A172 (cell line): ENCODE measurements around the gene PRKAG3. TPM values are rescaled to one million over a fixed set of nuclear protein-coding genes. Genes with fewer than 3 reads are reported as not detected.

Source experiments
- DNase-seq: peaks from one replicate; pipeline ENCODE4 v3.0.0-alpha.2; 2015; ENCODE audit warnings: low spot score
- total RNA-seq: library from RNA; depleted of rRNA; stranded (reverse); fragments of >200 nt; shearing (Covaris generic); gene quantifications from 2 replicates; pipeline ENCODE4 v1.2.3, GENCODE V29; 2014

PRKAG3 gene
- total RNA-seq, 1 experiment from 2014 or later, result not detected

DNA sequence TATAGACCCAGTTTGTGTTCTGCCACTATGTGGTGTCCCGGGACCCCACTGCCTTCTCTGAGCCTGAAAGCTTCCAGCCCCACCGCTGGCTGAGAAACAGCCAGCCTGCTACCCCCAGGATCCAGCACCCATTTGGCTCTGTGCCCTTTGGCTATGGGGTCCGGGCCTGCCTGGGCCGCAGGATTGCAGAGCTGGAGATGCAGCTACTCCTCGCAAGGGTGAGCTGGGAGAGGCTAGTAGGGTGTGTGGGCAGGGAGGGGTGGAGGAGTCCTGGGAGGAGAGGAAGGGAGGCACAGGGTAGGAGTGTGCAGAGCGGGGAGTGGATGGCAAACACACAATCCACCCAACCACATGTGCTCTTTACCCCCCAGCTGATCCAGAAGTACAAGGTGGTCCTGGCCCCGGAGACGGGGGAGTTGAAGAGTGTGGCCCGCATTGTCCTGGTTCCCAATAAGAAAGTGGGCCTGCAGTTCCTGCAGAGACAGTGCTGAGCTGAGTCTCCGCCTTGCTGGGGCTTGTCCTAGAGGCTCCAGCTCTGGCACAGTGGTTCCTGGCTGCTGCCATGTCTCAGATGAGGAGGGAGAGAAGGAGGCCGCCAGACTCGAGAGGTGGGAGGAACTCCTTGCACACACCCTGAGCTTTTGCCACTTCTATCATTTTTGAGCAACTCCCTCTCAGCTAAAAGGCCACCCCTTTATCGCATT, 16.9 kb downstream of the PRKAG3 start:
- no peak for DNase-seq

DNA sequence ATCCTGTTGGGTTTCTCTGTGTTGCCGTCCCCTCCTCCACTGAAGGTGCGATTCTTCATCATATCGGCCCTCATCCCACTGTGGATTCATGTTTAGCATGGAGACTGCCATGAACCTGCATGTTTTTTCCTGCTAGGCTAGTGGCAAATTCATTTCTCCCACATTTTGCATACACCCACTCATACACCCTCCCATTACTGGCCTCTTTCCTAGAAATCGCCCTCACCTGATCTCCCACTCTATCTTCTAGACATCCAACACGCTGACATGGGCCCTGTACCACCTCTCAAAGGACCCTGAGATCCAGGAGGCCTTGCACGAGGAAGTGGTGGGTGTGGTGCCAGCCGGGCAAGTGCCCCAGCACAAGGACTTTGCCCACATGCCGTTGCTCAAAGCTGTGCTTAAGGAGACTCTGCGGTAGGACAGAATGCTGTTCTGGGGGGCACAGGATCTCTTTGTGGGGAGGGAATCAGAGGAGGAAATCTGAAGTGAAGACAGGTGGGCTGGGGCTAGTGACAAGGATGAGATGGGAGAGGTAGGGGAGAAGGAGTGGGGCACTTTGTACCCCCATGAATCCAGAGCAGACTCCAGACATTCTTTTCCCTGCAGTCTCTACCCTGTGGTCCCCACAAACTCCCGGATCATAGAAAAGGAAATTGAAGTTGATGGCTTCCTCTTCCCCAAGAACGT, 17.7 kb downstream of the PRKAG3 start:
- DNase-seq, result no peak

DNA sequence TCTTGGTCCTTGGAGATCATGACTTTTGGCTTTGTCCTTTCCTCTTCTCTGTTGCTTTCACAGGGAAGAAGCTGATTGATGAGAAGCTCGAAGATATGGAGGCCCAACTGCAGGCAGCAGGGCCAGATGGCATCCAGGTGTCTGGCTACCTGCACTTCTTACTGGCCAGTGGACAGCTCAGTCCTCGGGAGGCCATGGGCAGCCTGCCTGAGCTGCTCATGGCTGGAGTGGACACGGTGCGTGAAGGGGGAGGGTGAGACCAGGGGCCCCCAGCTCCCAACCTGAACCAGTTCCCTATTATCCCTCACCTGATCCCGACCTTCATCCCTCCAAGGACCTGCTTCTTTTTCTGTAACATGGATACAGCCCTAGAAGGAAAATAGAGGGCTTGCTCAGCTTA, 18.7 kb downstream of the PRKAG3 start:
- no peak for DNase-seq

DNA sequence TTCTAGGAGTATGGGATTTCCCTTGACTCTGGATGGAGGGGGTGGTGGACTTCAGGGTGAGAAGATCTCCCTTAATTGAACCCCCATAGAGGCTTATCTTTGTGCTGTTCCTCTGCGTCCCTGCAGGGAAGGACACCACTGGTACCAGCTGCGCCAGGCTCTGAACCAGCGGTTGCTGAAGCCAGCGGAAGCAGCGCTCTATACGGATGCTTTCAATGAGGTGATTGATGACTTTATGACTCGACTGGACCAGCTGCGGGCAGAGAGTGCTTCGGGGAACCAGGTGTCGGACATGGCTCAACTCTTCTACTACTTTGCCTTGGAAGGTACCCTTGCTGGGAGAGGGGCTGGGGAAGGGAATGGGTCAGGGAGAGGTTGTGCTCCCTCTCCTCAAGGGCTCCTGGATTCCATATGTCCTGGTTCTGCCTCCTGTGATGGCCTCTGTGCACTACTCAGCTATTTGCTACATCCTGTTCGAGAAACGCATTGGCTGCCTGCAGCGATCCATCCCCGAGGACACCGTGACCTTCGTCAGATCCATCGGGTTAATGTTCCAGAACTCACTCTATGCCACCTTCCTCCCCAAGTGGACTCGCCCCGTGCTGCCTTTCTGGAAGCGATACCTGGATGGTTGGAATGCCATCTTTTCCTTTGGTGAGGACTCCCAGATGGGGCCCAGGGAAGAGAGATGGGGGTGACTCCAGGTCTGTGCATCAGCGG, 19.3 kb downstream of the PRKAG3 start:
- no peak for DNase-seq

DNA sequence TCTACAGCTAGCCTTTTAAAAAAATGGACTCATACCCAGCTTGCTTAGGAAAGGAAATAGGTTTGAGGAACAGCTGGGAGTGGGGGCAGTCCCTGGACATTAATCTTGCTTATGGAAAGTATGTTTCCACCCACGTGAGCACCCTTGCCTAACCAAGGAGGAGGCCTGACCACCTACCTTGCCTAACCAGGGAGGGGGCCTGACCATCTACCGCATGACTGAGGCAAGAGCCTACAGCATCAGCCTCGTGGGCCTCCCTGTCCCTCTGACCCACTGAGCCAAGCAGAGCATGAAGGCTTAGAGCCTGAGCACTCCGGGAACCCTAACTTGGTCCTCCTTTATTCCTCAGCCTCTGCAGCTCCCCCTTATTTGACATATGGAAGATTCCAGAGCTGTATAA, 20.2 kb downstream of the PRKAG3 start:
- no peak for DNase-seq

DNA sequence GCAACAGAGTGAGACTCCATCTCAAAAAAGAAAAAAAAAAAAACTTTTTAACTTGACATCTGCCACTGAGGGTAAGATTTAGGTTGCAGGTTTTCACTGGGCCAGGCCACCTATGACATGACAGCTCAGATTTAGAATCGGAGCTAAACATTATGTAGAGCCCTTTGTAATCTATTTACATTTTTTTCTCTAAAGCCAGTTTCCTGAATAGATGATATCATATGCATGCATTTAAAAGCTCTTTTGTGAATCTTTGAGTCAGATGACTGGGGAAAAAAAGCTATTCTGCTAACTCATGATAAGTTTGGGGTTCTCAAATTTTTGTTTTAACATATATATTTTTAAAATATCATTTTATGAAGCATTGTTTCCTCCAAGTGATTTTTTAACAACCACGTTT, 21.3 kb downstream of the PRKAG3 start:
- DNase-seq, result no peak

DNA sequence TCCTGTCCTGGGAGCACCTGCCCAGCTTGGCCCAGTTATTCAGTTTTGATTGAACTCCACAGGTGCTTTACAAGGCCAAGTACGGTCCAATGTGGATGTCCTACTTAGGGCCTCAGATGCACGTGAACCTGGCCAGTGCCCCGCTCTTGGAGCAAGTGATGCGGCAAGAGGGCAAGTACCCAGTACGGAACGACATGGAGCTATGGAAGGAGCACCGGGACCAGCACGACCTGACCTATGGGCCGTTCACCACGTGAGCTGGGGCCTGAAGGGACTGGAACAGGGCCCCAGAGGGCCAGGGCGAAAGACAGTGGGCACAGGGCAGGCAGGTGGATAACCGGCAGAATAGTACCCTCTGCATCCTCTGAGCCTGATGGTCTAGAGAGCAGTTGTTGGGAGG, 22.1 kb downstream of the PRKAG3 start:
- DNase-seq, result no peak

DNA sequence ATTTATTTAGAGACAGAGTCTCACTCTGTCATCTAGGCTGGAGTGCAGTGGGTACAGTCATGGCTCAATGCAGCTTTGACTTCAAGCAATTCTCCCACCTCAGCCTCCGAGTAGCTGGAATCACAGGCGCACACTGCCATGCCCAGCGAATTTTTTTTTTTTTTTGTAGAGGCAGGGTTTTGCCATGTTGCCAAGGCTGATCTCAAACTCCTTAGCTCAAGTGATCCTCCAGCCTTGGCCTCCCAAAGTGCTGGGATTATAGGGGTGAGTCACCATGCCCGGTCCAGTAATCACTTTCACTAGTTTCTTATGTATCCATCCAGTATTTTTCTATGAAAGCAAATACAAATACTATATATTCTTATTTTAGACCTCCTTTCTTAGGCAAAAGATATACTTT, 24.0 kb downstream of the PRKAG3 start:
- DNase-seq, result peak; percentile 21

DNA sequence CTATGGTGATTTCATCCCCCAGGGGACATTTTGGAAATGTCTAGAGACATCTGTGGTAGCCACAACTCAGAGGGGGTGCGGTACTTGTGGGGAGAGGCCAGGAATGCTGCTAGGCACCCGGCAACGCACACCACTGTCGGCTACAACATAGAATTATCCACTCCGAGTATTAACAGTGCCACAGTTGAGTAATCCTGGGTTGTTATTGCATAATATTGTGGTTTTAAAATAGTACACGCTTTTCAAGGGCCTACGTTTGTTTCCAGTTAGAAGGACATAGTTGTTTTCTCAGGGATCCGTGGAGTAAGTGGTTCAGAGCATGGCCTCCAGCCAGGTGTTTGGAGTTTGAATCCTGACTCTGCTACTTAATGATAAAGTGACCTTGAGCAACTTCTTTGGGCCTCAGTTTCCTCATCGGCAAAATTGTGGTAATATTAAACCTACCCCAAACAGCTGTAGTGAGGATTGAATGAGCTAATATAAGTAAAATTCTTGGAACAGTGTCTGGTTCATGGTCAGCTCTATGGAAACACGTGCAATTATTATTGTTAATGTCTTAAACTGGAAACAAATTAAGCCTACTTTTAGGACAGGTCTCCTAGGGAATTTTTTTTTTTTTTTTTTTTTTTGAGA, 25.1 kb downstream of the PRKAG3 start:
- DNase-seq, result peak; percentile 95

DNA sequence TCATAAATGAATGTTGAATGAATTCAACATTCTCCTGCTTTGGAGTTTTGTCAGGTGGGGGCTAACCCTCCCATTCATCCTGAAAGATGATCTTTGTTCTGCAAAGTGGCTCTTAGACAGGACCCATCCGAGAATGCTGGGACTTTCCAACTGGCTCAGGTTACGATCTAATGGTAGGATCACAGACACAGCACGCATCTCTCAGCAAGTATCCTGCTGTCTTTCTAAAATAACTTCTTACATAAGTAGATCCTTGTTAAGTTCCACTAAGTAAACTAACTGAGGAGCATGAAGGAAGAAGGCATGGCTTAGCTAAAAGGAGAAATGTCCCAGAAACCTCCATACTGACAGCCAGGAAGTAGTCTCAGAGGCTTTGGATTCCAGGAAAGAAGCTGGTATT, 26.0 kb downstream of the PRKAG3 start:
- peak; percentile 26 for DNase-seq

DNA sequence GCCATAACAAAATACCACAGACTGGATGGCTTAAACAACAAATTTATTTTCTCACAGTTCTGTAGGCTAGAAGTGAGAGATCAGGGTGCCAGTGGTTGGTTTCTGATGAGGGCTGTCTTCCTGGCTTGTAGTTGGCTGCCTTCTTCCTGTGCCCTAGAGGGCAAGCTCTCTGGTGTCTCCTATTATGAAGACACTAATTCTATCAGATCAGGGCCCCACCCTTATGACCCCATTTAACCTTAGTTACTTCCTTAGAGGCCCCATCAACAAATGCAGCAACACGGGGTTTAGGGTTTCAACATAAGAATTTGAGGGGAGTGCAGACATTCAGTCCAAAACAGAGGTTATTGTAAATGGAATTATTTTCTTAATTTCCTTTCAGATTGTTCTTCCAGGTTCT, 26.8 kb downstream of the PRKAG3 start:
- DNase-seq, result no peak

DNA sequence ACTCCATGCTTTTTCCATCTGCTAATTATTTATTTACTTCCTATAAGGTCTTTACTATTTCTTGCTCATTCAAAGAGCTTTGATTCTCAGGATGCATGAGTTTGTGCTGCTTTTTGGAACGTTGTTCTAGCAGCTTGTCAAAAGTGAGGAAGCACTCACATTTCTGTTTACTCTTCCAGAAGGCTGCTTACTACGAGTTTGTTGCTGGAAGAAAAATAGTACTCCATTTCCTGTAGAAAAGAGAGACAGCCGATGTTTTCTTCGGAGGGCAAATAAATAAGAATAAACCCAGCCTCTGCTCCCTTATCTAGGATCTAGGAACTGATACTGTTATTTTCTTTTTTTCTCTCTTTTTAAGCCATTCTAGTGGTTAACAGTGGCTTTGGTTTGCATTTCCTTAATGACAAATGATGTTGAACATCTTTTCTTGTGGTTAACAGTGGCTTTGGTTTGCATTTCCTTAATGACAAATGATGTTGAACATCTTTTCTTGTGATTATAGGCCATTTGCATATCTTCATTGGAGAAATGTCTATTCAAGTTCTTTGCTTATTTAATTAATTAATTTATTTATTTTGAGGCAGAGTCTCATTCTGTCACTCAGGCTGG, 29.1 kb downstream of the PRKAG3 start:
- no peak for DNase-seq

DNA sequence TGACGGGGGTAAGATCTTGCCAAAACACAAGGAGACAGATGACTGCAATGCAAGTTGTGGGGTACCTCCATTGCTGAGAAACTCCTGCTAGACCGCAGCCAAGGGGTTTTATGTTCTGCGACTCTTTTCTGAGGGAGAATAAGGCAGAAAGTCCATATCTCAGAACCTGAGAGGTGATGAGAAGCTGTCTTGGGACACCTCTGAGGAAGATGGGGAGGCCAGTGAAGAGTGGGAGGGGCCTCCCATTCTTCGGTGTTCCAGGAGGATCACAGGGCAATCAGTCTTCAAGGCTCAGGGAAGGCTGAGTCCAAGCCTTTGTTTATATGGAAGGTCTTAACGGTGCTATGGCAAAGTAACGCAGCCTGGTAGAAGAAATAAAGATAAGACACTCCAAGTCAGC, 31.6 kb downstream of the PRKAG3 start:
- DNase-seq, result no peak

DNA sequence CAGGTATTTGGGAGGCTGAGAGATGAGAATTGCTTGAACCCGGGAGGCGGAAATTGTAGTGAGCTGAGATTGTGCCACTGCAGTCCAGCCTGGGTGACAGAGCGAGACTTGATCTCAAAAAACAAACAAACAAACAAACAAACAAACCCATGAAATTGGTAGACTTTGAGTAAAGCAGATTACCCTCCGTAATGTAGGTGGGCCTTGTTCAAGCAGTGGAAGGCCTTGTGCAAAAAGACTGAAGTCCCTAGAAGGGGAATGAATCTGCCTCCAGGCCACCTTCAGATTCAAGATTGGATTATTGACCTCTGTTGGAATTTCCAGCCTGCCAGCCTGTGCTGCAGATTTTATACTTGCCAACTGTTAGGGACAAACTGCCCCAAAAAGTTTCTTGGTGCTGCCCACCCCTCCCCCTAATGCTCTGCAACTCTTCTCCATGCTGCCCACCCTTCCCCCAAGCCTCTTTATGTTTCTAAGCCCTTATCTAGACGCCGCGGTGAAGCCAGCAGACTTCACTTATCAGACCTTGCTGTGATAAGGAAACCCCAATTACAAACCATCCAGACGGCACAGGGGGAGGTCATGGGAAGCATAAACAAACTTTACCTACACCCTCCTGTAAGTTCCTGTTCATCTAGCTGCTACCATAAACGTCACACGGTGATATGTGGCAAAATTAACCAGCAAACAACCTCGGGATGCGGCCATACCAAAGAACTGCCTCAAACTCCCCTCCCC, 32.7 kb downstream of the PRKAG3 start:
- peak; percentile 21 for DNase-seq

DNA sequence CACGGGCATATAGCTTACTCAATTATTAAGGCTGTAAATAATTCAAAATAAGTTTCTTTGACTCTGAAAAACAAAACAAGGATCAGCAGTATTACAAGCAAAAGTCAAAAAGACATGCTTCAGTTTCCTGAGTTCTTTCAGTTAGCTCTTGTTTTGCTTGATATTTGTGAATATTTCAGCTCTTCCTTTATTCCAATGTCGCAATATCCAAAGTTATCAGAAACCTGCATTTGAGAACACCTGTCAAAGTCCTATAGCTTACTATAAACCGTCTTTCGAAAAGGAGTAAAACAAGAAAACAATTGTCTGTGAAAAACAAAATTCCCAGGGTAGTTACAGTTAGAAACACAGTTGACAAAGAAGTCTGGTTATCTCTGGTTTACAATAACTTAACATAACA, 34.9 kb downstream of the PRKAG3 start:
- DNase-seq, result no peak

DNA sequence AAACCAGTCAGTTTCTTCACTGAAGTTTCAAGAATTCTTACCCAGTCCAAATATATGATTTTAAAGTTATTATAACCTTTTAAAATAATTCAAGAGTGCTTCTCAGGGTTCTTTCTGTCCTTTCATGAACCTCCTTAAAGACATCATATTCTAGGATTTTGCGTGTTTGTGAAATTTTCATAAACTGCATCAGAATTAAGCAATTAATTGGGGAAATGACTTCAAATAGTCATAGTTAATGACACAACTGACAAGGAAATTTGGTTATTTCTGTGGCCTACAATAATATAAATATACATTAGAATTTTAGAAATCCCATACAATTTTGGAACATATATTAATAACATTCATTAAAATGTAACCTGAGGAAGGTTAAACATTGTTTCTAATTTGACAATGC, 39.2 kb downstream of the PRKAG3 start:
- no peak for DNase-seq

DNA sequence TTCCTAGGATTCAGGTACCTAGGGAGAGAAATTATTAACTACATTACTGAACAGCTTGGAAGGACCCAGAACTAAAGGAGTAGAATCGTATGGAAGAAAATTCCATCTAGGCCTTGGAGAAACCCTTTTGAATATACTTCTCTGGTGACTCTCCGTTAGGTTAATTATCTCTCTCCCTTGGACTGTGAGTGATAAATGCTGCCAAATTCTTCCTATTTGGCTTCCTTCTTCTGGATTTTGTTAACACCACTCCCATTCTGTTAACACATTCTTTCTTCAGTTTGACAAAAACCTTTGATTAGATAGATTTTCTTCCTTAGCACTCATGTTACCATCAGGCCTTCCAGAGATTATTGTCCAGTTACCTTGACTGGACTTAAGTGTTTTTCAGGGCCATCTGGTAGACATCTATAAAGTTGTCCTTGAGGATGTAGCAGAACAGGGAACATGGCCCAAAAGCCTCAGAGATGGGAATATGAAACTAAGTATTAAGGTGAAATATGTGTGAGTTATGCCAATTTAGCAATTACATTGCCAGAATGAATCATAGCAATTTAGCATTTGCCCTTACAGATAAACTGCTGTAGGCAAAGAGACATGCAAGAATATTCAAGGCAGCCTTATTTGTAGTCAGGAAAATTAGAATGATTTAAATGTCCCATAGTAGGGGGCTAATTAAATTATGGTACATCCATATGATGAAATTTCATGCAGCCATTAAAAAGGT, 42.9 kb downstream of the PRKAG3 start:
- no peak for DNase-seq

DNA sequence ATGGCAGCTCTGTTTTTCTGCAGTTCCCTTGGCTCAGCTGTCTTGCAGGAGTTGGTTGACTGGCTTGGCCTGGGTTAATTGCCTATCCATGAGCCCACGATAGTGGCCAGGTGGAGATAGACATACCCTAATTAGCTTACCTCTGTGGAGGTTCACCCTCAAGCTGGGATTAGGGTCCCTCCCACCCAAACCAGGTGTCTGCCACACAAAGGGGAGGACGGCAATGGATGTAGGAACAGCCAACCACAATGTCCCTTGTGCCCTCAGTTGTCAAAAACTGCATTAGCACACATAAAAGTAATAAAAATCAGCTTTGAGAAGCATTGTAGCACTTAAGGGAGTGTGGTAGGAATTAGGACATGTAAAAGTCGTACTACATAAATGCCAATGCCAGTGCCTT, 45.5 kb downstream of the PRKAG3 start:
- DNase-seq, result no peak

DNA sequence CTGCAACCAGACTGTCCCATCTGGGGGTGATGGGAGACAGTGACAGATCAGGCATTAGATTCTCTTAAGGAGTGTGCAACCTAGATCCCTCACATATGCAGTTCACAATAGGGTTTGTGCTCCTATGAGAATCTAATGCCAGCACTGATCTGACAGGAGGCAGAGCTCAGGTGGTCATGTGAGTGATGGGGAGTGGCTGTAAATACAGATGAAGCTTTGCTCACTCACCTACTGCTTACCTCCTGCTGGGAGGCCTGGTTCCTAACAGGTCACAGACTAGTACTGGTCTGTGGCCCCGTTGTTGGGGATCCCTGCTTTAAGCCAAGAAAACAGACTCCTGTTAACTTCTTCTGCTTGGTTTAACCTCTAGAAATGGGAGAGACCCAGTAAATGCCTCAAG, 46.5 kb downstream of the PRKAG3 start:
- DNase-seq, result no peak

DNA sequence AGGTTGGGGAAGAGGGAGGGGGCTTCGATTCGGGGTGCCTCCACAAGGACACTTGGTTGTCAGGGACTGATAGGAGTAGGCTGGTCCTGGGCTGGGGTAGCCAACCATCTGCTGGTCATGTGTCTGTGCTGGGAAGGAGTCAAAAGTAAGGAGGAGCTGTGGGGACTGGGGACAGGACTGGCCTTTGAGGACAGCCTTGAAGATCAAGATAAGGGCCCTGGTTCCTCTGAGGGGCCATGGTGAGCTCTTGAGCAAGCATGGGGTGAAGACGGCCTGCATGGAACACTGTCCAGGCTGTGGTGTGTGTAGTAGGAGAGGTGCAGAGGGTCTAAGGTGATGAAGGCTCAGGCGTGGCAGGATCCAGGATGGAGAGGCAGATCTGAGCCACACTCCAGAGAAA, 47.9 kb downstream of the PRKAG3 start:
- DNase-seq, result no peak

DNA sequence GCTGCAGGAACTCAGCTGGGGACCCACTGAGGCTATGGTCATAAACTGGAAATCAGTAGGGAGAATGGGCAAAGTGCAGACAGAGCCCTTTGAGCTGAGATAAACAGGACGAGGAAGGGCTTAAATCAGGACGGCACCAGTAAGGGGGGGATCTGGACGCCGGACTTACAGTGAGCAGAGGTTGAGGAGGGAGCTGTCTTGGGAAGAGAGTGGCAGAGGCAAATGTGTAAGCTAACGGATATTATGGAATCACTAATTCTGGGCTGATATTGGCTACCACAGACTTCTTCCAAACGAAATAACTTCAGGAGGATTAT, 49.1 kb downstream of the PRKAG3 start:
- DNase-seq, result no peak
